HG02623 (cell line): ENCODE measurements around the gene NBPF10.
"Not testable (repeated sequence)": the region's sequence is repeated elsewhere in the genome, so short reads cannot be mapped to it uniquely, and the experiment has no call there.

Experiments used
- ATAC-seq: cut with Tn5 transposase; IDR thresholded peaks from one replicate; pipeline ENCODE4 v1.9.1; 2021; ENCODE audit warnings: moderate library complexity; ENCODE audit not compliant: unreplicated experiment

Gene NBPF10, protein sequence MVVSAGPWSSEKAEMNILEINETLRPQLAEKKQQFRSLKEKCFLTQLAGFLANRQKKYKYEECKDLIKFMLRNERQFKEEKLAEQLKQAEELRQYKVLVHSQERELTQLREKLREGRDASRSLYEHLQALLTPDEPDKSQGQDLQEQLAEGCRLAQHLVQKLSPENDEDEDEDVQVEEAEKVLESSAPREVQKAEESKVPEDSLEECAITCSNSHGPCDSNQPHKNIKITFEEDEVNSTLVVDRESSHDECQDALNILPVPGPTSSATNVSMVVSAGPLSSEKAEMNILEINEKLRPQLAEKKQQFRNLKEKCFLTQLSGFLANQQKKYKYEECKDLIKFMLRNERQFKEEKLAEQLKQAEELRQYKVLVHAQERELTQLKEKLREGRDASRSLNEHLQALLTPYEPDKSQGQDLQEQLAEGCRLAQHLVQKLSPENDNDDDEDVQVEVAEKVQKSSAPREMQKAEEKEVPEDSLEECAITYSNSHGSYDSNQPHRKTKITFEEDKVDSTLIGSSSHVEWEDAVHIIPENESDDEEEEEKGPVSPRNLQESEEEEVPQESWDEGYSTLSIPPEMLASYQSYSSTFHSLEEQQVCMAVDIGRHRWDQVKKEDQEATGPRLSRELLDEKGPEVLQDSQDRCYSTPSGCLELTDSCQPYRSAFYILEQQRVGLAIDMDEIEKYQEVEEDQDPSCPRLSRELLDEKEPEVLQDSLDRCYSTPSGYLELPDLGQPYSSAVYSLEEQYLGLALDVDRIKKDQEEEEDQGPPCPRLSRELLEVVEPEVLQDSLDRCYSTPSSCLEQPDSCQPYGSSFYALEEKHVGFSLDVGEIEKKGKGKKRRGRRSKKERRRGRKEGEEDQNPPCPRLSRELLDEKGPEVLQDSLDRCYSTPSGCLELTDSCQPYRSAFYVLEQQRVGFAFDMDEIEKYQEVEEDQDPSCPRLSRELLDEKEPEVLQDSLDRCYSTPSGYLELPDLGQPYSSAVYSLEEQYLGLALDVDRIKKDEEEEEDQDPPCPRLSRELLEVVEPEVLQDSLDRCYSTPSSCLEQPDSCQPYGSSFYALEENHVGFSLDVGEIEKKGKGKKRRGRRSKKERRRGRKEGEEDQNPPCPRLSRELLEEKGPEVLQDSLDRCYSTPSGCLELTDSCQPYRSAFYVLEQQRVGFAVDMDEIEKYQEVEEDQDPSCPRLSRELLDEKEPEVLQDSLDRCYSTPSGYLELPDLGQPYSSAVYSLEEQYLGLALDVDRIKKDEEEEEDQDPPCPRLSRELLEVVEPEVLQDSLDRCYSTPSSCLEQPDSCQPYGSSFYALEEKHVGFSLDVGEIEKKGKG (N-terminal part only)

GRCh38 chr1:146144465-146144864 lies at the start of gene NBPF10:
NBPF10 (minus strand) TSS chr1:146144804; CDS start chr1:146144769, 35 bp downstream.
- ATAC-seq, result not testable (repeated sequence)

- ATAC-seq, result not testable (repeated sequence)
Measured at GRCh38 chr1:146174531-146174930, 29.9 kb upstream of the NBPF10 start.

- not testable (repeated sequence) for ATAC-seq
Measured at GRCh38 chr1:146167740-146168139, 23.1 kb upstream of the NBPF10 start.

GRCh38 chr1:146167273-146167672 lies 22.7 kb upstream of the NBPF10 start:
- not testable (repeated sequence) for ATAC-seq
